T-helper 2 cell treated with Interferon-gamma antibody and Interleukin-4, amounts not matched to agents 5 μg/mL and 100 μg/mL, for 36 hours (primary cell): ENCODE results near the gene SQSTM1.
A peak's percentile ranks its signal among the peaks of the same experiment; 100 is the strongest.
"Not testable (repeated sequence)": the region's sequence is repeated elsewhere in the genome, so short reads cannot be mapped to it uniquely, and the experiment has no call there.

ENCODE experiments used
- DNase-seq: peaks from one replicate; pipeline ENCODE4 v3.0.0; 2021; ENCODE audit warnings: low spot score
- H3K27ac Mint-ChIP-seq: one replicate; pipeline ENCODE4 v1.8.0; 2021; ENCODE audit warnings: mild to moderate bottlenecking, mixed read lengths
- H3K27me3 Mint-ChIP-seq: one replicate; pipeline ENCODE4 v1.8.0; 2021; ENCODE audit warnings: low read depth, mixed read lengths
- H3K36me3 Mint-ChIP-seq: one replicate; pipeline ENCODE4 v1.8.0; 2021; ENCODE audit warnings: low read depth, mixed read lengths
- H3K4me1 Mint-ChIP-seq: one replicate; pipeline ENCODE4 v1.8.0; 2021; ENCODE audit warnings: low read depth, mixed read lengths
- H3K4me3 Mint-ChIP-seq: one replicate; pipeline ENCODE4 v1.8.0; 2022; ENCODE audit warnings: mild to moderate bottlenecking, moderate library complexity, mixed read lengths
- H3K9me3 Mint-ChIP-seq: one replicate; pipeline ENCODE4 v1.8.0; 2021; ENCODE audit warnings: mixed read lengths

SQSTM1 gene

DNA sequence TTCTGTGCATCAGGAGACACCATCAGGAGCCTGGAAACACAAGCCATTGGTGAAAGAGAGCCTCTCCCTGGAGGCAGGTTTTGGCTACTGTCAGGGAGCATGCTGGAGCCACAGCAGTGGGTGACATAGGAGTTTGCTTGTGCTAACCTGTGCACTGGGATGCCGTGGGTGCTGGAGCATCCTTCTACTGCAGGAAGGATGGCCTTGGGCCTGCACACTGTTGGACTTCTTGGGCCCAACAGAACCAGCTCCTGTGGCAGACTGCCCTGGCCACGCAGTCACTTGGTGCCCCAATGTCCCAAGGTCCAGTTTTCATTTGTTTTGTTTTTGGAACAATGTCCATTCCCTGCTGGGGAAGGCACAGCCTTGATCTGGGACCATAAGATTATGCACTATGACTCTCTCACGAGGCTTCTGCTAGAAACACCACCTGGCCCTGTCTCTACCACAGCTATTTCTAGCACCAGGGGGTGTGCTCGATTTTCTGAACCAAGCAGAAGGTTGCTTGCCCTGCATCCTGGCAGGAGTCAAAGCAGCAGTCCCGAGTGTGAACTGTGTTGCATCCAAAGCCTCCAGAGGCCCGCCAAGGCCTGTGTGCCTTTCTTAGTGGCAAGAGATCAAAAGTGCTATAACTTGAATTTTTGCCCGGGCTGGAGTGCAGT is 32.4 kb upstream of the SQSTM1 start:
- H3K4me3 Mint-ChIP-seq, result no peak overlapping the region
- no peak overlapping the region for H3K27ac Mint-ChIP-seq
- H3K4me1 Mint-ChIP-seq, result peaks cover 4% of the 10 kb centered on the region
- H3K36me3 Mint-ChIP-seq, result peaks cover 1% of the 10 kb centered on the region
- no peaks in the 10 kb centered on the region for H3K27me3 Mint-ChIP-seq
- no peak for DNase-seq
- no peaks in the 10 kb centered on the region for H3K9me3 Mint-ChIP-seq

DNA sequence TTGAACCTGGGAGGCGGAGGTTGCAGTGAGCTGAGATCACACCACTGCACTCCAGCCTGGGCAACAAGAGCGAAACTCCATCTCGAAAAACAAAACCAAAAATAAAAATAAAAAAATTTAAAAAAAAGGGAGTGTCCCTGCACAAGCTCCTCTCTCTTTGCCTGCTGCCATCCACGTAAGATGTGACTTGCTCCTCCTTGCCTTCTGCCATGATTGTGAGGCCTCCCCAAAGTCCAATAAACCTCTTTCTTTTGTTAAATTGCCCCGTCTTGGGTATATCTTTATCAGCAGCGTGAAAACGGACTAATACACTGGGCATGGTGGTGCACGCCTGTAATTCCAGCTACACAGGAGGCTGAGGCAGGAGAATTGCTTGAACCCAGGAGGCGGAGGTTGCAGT is 31.4 kb upstream of the SQSTM1 start:
- not testable (repeated sequence) for H3K27me3 Mint-ChIP-seq, H3K36me3 Mint-ChIP-seq, H3K27ac Mint-ChIP-seq, H3K4me3 Mint-ChIP-seq, H3K9me3 Mint-ChIP-seq, DNase-seq, H3K4me1 Mint-ChIP-seq

DNA sequence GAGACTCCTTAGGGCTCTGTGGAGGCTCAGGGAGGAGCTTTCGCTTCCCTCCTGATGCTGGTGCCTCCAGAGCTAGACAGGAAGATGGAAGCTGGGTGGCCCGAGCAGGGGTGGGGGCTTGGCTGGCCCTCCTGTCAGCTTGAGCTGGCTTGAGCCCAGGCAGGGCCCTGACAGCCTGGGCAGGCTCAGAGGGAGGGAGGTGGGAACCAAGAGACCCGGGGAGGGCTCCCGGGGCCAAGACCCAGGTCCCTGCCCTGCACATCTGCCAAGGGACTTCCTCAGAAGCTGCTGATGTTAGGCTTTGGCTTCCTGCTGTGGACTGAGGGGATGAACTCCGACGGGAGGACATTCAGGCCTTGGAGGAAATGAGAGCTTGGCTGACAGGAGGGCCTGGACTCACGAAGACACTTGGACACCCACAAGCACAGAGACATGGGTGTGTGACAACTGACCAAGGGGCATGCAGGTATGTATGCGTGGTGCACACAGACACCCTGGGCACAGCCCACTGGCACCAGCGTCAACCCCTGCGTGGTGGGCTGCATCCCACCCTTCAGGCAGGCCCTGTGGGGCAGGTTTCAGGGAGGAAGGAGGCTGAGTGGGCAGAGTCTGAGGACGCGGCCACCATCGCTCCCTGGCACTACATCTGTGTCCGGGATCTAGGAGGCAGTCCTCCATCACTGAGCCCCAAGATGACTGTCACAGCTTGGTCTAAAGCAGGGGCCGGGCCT is 28.7 kb upstream of the SQSTM1 start:
- Mint-ChIP-seq H3K4me1 (peaks cover 10% of the 10 kb centered on the region), H3K9me3 (no peaks in the 10 kb centered on the region), H3K27ac (no peak overlapping the region), H3K4me3 (no peak overlapping the region), H3K36me3 (peaks cover 5% of the 10 kb centered on the region), H3K27me3 (no peaks in the 10 kb centered on the region)
- no peak for DNase-seq

DNA sequence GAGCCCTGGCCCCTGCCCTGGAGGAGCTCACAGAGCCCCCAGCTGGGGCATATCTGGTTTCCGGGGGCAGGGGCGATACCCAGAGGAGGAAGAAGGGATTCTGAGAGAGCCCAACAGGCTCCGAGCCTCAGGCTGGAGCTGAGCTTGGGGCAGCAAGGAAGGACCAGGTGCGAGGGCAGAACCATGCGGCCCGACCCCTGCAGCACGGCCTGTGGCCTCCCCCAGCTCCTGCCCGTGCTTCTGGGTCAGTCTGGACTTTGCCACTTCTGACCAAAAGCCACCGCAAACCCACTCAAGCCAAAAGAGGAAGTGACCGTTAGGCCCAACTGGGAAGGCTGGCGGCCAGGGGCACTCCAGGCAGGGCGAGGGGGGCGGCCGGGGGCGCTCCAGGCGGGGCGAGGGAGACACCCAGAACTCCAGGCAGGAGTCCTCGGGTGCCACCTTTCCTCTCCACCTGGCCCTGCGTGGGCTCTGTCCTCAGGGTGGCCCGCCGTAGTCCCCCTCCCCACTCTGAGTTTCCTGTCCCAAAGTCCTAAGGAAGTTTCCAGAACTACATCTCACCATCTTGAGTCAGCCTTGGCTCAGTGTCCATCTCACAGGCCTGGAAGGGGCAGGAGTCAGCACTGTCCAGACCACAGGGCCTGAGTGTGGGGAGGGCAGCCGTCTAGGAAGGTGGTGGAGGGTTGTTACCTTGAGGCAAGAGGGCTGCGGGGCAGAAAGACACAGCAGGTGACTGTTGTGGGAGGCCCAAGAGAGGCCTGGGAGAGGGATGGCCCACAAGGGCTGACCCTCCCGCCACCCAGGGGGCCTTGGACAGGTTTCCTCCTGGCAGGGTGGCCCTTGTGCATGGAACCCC is 27.9 kb upstream of the SQSTM1 start:
- peaks cover 10% of the 10 kb centered on the region for H3K4me1 Mint-ChIP-seq
- peaks cover 9% of the 10 kb centered on the region for H3K36me3 Mint-ChIP-seq
- no peaks in the 10 kb centered on the region for H3K27me3 Mint-ChIP-seq
- no peak overlapping the region for H3K27ac Mint-ChIP-seq
- no peak for DNase-seq
- H3K9me3 Mint-ChIP-seq, result no peaks in the 10 kb centered on the region
- H3K4me3 Mint-ChIP-seq, result no peak overlapping the region

DNA sequence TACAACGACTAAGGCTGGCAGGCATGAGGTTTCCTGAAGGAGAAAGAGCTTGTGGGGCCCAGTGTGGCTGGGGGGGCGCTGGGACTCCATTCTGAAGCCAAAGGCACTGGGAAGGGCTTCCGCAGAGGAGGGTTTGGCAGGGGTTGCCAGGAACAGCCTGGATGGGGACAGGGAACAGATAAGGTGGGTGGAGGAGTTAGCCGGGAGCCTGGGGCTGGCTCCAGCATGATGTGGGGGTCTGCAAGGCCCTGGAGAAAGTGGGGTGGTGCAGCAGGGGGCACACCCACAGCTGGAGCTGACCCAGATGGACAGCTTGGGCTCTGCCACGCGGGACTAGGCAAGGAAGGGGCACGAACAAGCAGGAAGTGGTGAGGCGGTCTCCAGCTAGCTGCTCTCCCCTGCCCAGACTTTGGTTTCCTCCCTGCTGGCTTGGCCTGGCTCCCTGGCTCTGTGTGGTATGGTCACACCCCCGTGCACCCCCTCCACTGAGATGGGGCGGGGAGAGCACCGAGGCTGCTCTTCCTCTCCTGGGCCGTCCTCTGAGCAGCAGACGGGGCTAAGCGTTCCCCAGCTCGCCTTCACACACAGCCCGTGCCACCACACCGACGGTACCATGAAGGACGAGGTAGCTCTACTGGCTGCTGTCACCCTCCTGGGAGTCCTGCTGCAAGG is 27.1 kb upstream of the SQSTM1 start, which contains the start of gene LTC4S:
Gene LTC4S (plus strand): TSS at position 519 of the 672 bp plus-strand sequence. CDS start 95 bp downstream, at position 614.
- no peak for DNase-seq
- H3K27ac Mint-ChIP-seq, result no peak within 1 kb of the TSS
- no peaks in the 10 kb centered on the region for H3K27me3 Mint-ChIP-seq
- H3K9me3 Mint-ChIP-seq, result no peaks in the 10 kb centered on the region
- H3K4me3 Mint-ChIP-seq, result peak within 1 kb of the TSS; percentile 36
- H3K4me1 Mint-ChIP-seq, result peaks cover 10% of the 10 kb centered on the region
- peaks cover 12% of the 10 kb centered on the region for H3K36me3 Mint-ChIP-seq

DNA sequence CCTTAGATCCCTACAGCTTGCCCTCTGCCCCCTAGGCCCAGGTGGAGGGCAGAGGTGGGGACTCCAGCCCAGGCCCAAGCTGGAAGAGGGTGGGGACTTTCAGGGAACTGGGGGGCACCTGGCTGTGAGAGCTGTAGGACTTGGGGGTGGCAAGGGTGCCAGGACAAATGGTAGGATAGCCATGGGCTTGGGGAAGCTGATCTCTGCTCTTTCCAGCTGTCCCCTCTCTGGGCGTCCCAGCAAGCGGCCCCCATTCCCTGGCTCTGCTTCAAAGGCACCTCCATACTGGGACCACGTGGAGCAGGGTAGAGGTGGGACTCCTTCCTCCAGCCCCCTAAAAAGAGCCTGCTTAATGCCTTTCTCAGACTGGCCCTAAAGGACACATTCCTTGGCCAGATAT is 26.5 kb upstream of the SQSTM1 start:
- H3K36me3 Mint-ChIP-seq, result peaks cover 15% of the 10 kb centered on the region
- no peak overlapping the region for H3K27ac Mint-ChIP-seq
- H3K27me3 Mint-ChIP-seq, result no peaks in the 10 kb centered on the region
- H3K9me3 Mint-ChIP-seq, result no peaks in the 10 kb centered on the region
- peak overlapping the region; percentile 36 for H3K4me3 Mint-ChIP-seq
- no peak for DNase-seq
- peaks cover 10% of the 10 kb centered on the region for H3K4me1 Mint-ChIP-seq

DNA sequence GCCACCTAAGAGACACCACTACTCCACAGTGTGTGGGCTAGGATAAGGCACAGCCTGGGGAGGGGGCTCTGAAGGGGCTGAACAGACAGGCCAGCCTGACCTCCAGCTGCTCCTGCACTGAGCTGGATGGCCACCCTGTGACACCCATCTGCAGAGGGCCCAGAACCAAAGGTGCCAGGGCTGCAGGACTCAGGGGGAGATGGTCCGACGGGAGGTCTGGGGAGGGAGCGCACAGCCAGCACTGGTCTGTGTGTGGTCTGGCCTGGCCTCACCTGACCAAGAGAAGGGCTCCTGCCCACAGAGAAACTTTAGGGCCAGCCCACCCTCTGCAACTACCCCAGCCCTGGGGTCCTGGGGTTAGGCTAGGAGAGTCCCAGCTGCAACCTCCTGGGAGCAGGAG is 26.1 kb upstream of the SQSTM1 start:
- H3K4me1 Mint-ChIP-seq, result peaks cover 10% of the 10 kb centered on the region
- no peak for DNase-seq
- no peaks in the 10 kb centered on the region for H3K27me3 Mint-ChIP-seq
- H3K27ac Mint-ChIP-seq, result no peak overlapping the region
- no peaks in the 10 kb centered on the region for H3K9me3 Mint-ChIP-seq
- H3K36me3 Mint-ChIP-seq, result peaks cover 17% of the 10 kb centered on the region
- peak overlapping the region; percentile 36 for H3K4me3 Mint-ChIP-seq

DNA sequence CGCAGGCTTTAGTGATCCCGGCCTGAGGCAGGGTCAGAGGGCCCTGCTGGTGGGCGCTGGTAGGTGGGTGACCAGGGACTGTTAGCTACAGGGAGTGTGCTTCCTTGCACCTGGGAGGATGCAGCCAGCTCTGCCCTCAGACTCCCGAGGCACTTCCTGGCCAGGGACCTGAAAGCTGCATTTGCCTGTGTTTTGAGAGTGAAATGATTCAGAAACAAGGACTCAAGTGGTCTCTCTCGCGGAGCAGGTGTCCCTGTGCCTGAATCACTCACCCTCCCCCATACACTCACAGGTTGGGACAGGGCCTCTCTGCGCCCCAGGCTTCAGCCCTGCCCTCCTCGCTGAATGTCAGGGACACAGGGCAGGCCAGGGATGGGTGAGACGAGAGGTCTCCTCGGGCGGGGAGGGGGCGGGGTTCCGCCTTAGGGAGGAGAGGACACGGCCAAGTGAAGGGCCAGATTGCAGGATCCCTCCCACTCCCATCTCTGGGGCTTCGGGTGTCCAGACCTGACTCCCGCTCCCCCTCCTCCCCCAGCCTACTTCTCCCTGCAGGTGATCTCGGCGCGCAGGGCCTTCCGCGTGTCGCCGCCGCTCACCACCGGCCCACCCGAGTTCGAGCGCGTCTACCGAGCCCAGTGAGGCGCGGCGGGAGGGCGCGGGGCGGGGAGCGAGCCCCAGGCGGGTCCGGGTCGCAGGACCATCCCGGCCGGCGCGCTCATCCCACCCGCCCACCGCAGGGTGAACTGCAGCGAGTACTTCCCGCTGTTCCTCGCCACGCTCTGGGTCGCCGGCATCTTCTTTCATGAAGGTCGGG is 25.4 kb upstream of the SQSTM1 start:
- H3K4me3 Mint-ChIP-seq, result peak overlapping the region; percentile 36
- H3K4me1 Mint-ChIP-seq, result peaks cover 10% of the 10 kb centered on the region
- H3K27me3 Mint-ChIP-seq, result no peaks in the 10 kb centered on the region
- no peaks in the 10 kb centered on the region for H3K9me3 Mint-ChIP-seq
- DNase-seq, result no peak
- no peak overlapping the region for H3K27ac Mint-ChIP-seq
- peaks cover 21% of the 10 kb centered on the region for H3K36me3 Mint-ChIP-seq

DNA sequence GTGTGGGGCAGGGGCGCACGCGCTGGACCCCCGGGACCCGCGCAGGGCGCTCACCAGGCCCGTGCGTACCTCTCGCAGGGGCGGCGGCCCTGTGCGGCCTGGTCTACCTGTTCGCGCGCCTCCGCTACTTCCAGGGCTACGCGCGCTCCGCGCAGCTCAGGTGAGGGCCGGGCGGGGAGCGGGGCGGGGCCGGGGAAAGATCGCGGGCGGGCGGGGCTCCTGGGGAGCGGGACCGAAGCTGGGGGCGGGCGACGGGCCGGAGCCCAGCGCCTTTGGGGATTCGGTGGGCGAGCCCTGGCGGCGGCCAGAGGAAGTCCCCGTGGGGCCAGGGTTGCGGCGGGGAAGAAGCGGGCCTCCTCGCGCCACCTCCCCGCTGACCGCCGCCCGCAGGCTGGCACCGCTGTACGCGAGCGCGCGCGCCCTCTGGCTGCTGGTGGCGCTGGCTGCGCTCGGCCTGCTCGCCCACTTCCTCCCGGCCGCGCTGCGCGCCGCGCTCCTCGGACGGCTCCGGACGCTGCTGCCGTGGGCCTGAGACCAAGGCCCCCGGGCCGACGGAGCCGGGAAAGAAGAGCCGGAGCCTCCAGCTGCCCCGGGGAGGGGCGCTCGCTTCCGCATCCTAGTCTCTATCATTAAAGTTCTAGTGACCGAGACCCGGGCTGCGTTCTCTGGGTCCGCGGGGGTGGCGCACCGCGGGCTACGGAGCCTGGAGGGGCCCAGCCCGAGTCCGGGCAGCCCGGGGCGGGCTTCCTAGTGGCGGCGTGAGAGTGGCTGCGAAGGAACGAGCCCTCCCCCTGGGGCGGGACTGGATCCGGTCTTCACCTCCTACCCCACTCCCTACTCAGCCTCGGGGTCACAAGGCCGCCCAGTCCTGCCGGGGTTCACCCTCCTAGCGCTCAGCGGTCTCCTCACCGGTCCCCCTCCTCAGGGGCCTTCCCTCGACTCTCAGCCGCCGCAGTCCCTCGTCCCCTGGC is 24.6 kb upstream of the SQSTM1 start:
- H3K4me1 Mint-ChIP-seq, result peaks cover 10% of the 10 kb centered on the region
- H3K36me3 Mint-ChIP-seq, result peaks cover 21% of the 10 kb centered on the region
- peak overlapping the region; percentile 55 for H3K4me3 Mint-ChIP-seq
- H3K27ac Mint-ChIP-seq, result no peak overlapping the region
- peak; percentile 81 for DNase-seq
- no peaks in the 10 kb centered on the region for H3K27me3 Mint-ChIP-seq
- no peaks in the 10 kb centered on the region for H3K9me3 Mint-ChIP-seq

DNA sequence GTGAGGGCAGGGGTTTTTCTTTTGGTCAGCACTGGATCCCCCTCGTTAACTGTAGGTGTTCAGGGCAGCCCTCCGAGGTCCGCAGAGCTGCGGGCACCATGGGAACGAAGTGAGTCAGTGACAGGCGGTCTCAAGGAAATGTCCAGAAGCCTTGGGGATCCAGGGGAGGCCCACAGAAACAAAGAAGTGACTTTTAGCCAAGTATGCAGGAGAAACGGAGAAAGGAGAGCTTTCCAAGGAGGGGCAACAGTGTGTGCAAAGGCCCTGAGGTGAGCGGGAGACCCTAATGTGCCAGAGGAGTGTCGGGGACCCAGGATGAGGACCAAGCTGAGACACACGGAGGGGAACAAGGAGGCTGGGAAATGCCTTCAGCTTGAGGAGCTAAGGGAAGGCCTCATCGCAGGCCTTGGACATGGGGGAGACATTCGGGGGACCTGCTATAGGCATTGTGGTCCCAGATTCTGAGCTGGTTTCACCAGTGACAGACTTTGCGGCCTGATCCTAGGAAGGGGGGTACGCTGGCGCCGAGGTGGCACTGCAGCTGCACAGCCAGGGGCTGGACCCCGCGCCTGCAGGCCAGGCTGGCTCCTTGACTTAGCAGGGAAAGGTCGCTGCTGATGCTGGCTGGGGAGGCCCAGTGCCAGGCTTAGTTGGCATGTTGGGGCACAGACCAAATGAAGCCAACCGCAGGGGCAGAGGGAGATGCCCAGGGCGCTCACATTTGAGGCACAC is 23.7 kb upstream of the SQSTM1 start:
- H3K27ac Mint-ChIP-seq, result peak overlapping the region; percentile 24
- no peaks in the 10 kb centered on the region for H3K27me3 Mint-ChIP-seq
- no peaks in the 10 kb centered on the region for H3K9me3 Mint-ChIP-seq
- H3K4me1 Mint-ChIP-seq, result peaks cover 14% of the 10 kb centered on the region
- peaks cover 23% of the 10 kb centered on the region for H3K36me3 Mint-ChIP-seq
- no peak for DNase-seq
- H3K4me3 Mint-ChIP-seq, result peak overlapping the region; percentile 55

DNA sequence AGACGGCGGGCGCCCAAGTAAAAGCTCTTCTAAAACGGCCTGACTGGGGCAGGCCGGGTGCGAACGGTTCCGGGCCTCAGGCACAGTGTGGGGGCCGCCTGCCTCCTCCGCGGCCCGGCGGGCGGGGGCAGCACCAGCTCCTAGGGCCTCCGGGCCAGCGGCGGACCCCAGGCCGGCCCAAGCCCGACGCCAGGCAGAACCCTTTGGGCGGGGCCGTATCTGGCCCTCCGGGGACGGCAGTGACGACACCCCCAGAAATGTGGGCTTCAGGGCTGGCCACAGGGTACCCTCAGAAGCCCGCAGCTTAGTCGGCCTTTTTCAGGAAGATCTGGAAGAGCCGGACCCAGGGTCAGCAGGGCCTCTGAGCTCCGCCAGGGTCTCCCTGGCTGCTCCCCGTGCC is 23.0 kb upstream of the SQSTM1 start:
- no peak overlapping the region for H3K27ac Mint-ChIP-seq
- H3K4me3 Mint-ChIP-seq, result no peak overlapping the region
- no peak for DNase-seq
- peaks cover 17% of the 10 kb centered on the region for H3K4me1 Mint-ChIP-seq
- H3K27me3 Mint-ChIP-seq, result no peaks in the 10 kb centered on the region
- peaks cover 23% of the 10 kb centered on the region for H3K36me3 Mint-ChIP-seq
- no peaks in the 10 kb centered on the region for H3K9me3 Mint-ChIP-seq
